MCF 10A (cell line): Measurements from ENCODE around the gene ABCA13. TPM values are rescaled to one million over a fixed set of nuclear protein-coding genes. Genes with fewer than 3 reads are reported as not detected.

Source experiments
- BruUV-seq: library from RNA; stranded (reverse); fragments of 400-500 nt; replicated peaks from 2 replicates; lab custom pipeline; 2021; lab: Mats Ljungman, UMichigan
- CTCF ChIA-PET: fragments of 300-600 bp; sonication (Branson Sonifier 250); formaldehyde crosslinking; extraction: SDS; loops from one replicate; lab custom pipeline; 2021; ENCODE audit warnings: antibody characterized with exemption, inconsistent platforms; lab: Yijun Ruan, JAX
- POLR2A ChIA-PET: fragments of 300-600, 350-650 bp; sonication (Branson Sonifier 250); formaldehyde crosslinking; extraction: SDS; loops from one replicate; lab custom pipeline; 2020; ENCODE audit warnings: antibody characterized with exemption, inconsistent platforms; lab: Yijun Ruan, JAX
- DNase-seq: peaks from one replicate; pipeline ENCODE4 v3.0.0-alpha.2; 2018; ENCODE audit not compliant: unreplicated experiment
- H3K27ac Mint-ChIP-seq: one replicate; pipeline ENCODE4 v1.8.0; 2022; ENCODE audit warnings: mild to moderate bottlenecking, low read depth, mixed read lengths; ENCODE audit not compliant: unreplicated experiment
- H3K27me3 Mint-ChIP-seq: one replicate; pipeline ENCODE4 v1.8.0; 2022; ENCODE audit warnings: mixed read lengths; ENCODE audit not compliant: insufficient read depth, unreplicated experiment
- H3K36me3 Mint-ChIP-seq: one replicate; pipeline ENCODE4 v1.8.0; 2022; ENCODE audit warnings: mild to moderate bottlenecking, moderate library complexity, mixed read lengths; ENCODE audit not compliant: insufficient read depth, unreplicated experiment
- H3K4me1 Mint-ChIP-seq: one replicate; pipeline ENCODE4 v1.8.0; 2022; ENCODE audit warnings: mixed read lengths; ENCODE audit not compliant: insufficient read depth, unreplicated experiment
- H3K4me3 Mint-ChIP-seq: one replicate; pipeline ENCODE4 v1.8.0; 2022; ENCODE audit warnings: mild to moderate bottlenecking, moderate library complexity, mixed read lengths; ENCODE audit not compliant: unreplicated experiment
- H3K9me3 Mint-ChIP-seq: one replicate; pipeline ENCODE4 v1.8.0; 2022; ENCODE audit warnings: mixed read lengths; ENCODE audit not compliant: unreplicated experiment
- CTCF ChIP-seq: fragments of 200-600 bp; IDR thresholded peaks from one replicate; pipeline ENCODE4 v1.8.0; 2022; ENCODE audit warnings: antibody characterized with exemption, mild to moderate bottlenecking; ENCODE audit not compliant: unreplicated experiment
- intact Hi-C: fragments of 100-400 bp; cut with micrococcal nuclease; formaldehyde crosslinking; loops from 2 replicates; pipeline ENCODE4 v1.14.1; 2022
- total RNA-seq: library from RNA; stranded (reverse); gene quantifications from 2 replicates; pipeline ENCODE4 v1.2.3, GENCODE V29; 2022

The ABCA13 gene
- total RNA-seq, 1 experiment from 2014 or later, result 0.30 TPM

DNA sequence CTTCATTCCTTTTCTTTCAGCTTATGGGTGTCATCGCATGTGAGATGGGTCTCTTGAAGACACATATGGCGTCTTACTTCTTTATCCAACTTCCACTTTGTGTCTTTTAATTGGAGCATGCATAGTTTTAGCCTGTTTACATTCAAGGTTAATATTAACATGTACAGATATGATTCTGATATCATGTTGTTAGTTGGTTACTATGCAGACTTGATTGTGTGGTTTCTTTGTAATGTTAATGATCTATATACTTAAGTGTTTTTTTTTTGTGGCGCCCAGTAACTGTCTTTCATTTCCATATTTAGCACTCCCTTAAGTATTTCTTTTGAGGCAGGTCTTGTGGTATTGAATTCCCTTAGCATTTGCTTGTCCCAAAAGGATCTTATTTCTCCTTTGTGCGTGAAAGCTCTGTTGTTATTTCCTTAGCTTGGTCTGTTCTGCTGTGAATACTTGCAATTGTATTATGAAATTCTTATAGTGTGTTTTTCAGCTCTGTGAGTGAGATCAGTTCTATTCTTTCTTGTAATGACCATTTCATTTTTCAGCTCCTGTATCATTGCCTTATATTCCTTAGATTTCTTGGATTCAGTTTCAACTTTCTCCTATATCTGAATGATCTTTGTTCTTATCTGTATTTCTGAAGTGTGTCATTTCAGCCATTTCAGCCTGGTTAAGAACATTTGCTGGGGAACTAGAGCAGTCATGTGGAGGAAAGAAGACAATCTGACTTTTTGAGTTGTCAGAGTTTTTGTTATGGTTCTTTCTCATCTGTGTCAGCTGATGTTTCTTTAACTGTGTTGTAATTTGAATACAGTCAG is 88.4 kb downstream of the ABCA13 start:
- TF ChIP-seq CTCF, result no peak
- Mint-ChIP-seq H3K36me3 (no peaks in the 10 kb centered on the region), H3K27me3 (no peaks in the 10 kb centered on the region), H3K9me3 (peaks cover 8% of the 10 kb centered on the region), H3K4me3 (no peak overlapping the region), H3K4me1 (no peaks in the 10 kb centered on the region), H3K27ac (no peak overlapping the region)
- intact Hi-C loops, result no loop called here
- ChIA-PET CTCF (no interaction called here), POLR2A (no interaction called here)
- DNase-seq, result no peak
- no TSS peak for BruUV-seq

DNA sequence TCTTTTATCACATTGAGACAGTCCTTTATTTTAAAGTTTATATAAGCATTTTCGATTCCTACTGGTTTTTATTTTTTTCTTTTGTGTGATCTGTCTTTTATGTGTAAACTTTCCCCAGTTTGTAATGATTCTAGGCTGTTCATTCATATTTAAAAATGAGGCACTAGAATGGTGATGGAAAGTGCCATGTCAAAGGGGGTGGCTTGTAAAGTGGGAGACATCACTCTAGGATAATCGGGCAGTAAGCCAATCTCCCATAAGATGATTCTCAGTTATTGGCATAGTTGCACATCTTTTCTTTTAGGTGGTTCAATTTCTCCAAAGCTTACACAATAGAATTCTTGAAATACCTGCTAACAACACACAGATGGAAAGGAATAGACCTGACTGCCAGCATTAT is 90.4 kb downstream of the ABCA13 start:
- Mint-ChIP-seq H3K36me3 (no peaks in the 10 kb centered on the region), H3K4me1 (no peaks in the 10 kb centered on the region), H3K4me3 (no peak overlapping the region), H3K9me3 (peaks cover 6% of the 10 kb centered on the region), H3K27ac (no peak overlapping the region), H3K27me3 (peaks cover 8% of the 10 kb centered on the region)
- BruUV-seq, result no TSS peak
- DNase-seq, result no peak
- intact Hi-C loops, result no loop called here
- CTCF ChIA-PET, result no interaction called here
- POLR2A ChIA-PET, result no interaction called here
- no peak for TF ChIP-seq CTCF

GRCh38 chr7:48262606-48263310 is 91.5 kb downstream of the ABCA13 start:
- no peaks in the 10 kb centered on the region for H3K4me1 Mint-ChIP-seq
- no peak for TF ChIP-seq CTCF
- DNase-seq, result no peak
- intact Hi-C loops, result no loop called here
- H3K27me3 Mint-ChIP-seq, result peaks cover 18% of the 10 kb centered on the region
- ChIA-PET CTCF (interaction anchor here (0.5 to 1.8 kb wide), 2 partner anchors 36 to 263 kb away, joined by 3 to 6 read pairs; no protein-coding TSS in a partner anchor), POLR2A (no interaction called here)
- no peaks in the 10 kb centered on the region for H3K9me3 Mint-ChIP-seq
- H3K4me3 Mint-ChIP-seq, result no peak overlapping the region
- H3K36me3 Mint-ChIP-seq, result no peaks in the 10 kb centered on the region
- no peak overlapping the region for H3K27ac Mint-ChIP-seq
- BruUV-seq, result no TSS peak

- no peak for DNase-seq
- CTCF ChIA-PET, result interaction anchor here (0.5 to 1.8 kb wide), 2 partner anchors 36 to 264 kb away, joined by 3 to 6 read pairs; no protein-coding TSS in a partner anchor
- Mint-ChIP-seq H3K27me3 (peaks cover 24% of the 10 kb centered on the region), H3K36me3 (no peaks in the 10 kb centered on the region), H3K9me3 (no peaks in the 10 kb centered on the region), H3K4me1 (no peaks in the 10 kb centered on the region), H3K4me3 (no peak overlapping the region), H3K27ac (no peak overlapping the region)
- POLR2A ChIA-PET, result no interaction called here
- no TSS peak for BruUV-seq
- no peak for TF ChIP-seq CTCF
- intact Hi-C loops, result no loop called here
These were observed 92.0 kb downstream of the ABCA13 start for GRCh38 chr7:48263311-48263650.
